GM12873 (cell line): ENCODE measurements around the gene MRPS31.

Source experiments
- TF ChIP-seq, protein P1 (sequence below): IDR thresholded peaks from 2 replicates; pipeline ENCODE4 v1.5.1; 2012; ENCODE audit warnings: low read depth, mild to moderate bottlenecking, moderate library complexity, low read length, control low read depth; ENCODE audit not compliant: insufficient read depth; ENCODE audit errors: missing control alignments

MRPS31 gene

DNA sequence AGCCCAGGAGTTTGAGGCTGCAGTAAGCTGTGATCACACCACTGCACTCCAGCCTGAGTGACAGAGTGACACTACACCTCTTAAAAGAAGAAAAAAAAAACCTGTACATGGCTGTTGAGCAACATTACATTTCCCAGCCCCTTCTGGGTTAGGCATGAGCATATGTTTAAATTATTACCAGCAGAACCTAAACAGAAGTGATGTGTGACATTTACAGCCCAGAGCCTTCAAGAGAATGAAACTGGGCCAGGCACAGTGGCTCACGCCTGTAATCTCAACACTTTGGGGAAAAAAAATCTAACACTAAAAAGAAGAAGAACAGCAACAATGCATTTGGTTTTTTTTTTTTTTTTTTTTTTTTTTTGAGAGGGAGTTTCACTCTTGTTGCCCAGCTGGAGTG, 38.3 kb downstream of the MRPS31 start:
- TF ChIP-seq, protein P1, sequence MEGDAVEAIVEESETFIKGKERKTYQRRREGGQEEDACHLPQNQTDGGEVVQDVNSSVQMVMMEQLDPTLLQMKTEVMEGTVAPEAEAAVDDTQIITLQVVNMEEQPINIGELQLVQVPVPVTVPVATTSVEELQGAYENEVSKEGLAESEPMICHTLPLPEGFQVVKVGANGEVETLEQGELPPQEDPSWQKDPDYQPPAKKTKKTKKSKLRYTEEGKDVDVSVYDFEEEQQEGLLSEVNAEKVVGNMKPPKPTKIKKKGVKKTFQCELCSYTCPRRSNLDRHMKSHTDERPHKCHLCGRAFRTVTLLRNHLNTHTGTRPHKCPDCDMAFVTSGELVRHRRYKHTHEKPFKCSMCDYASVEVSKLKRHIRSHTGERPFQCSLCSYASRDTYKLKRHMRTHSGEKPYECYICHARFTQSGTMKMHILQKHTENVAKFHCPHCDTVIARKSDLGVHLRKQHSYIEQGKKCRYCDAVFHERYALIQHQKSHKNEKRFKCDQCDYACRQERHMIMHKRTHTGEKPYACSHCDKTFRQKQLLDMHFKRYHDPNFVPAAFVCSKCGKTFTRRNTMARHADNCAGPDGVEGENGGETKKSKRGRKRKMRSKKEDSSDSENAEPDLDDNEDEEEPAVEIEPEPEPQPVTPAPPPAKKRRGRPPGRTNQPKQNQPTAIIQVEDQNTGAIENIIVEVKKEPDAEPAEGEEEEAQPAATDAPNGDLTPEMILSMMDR = no peak

DNA sequence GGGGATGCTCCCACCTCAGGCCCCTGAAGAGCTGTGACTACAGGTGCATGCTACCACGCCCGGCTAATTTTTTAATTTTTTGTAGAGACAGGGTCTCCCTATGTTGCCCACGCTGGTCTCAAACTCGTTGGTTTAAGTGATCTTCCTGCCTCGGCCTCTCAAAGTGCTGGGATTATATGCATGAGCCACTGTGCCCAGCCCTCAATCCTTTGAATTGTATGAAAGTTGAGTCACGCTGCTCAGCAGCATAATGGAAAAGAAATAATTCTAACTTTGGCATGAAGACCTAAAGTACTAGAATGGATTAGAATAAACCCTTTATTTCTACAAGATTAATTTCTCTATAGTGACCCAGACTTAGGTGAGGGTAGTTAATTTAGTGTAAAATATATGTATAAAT, 42.4 kb downstream of the MRPS31 start:
- TF ChIP-seq, protein P1 = no peak

DNA sequence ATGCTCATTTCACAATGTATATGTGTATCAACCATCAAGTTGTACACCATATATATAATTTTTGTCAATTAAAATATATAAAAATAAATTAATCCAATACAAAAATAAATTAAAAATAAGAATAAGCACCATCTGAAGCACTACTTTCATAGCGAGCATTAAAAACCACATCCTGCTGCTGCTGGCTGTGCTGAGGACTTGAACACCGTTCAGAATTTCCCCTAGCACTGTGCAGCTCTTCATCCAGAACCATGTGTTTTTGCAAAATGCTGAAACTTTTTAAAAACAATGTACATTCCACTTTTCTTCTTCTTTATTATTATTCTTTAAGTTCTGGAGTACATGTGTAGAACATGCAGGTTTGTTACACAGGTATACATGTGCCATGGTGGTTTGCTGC, 64.6 kb downstream of the MRPS31 start:
- TF ChIP-seq, protein P1 = no peak

DNA sequence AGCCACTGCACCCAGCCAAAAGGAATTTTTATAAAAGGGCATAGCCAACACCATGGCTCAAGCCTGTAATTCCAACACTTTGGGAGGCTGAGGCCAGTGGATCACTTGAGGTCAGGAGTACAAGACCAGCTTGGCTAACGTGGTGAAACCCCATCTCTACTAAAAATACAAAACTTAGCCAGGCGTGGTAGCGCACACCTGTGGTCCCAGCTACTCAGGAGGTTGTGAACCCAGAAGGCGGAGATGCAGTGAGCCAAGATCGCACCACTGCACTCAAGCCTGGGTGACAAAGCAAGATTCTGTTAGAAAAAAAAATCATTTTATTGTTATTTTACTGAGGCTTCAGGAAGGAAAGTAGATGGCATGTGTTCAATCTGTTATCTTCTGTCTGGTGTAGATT, 73.3 kb downstream of the MRPS31 start:
- TF ChIP-seq, protein P1 = no peak

DNA sequence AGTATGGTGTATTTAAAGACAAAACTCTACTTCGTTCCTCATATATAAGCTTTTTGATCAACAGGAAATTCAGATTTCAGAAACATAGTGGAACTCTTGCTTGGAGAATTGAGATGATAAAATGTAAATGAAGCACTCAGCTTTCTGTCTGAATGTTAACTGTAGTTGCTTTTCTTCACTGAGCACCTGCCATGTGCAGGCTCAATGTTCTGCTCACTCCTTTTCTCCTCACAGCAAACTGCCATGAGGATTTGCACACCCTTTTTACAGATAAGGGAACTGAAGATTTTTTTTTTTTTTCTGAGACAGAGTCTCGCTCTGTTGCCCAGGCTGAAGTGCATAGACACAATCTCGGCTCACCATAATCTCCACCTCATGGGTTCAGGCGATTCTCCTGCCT, 76.6 kb downstream of the MRPS31 start:
- TF ChIP-seq, protein P1 = no peak

DNA sequence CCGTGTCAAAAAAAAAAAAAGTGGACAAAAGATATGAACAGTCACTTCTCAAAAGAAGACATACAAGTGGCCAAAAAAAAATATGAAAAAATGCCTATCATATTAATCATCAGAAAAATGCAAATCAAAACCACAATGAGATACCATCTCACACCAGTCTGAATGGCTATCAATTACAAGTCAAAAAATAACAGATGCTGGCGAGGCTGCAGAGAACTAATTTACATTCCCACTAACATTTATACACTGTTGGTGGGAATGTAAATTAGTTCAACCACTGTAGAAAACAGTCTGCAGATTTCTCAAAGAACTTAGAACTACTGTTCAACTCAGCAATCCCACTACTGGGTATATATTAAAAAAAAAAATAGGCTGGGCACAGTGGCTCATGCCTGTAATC, 78.0 kb downstream of the MRPS31 start:
- TF ChIP-seq, protein P1 = no peak

DNA sequence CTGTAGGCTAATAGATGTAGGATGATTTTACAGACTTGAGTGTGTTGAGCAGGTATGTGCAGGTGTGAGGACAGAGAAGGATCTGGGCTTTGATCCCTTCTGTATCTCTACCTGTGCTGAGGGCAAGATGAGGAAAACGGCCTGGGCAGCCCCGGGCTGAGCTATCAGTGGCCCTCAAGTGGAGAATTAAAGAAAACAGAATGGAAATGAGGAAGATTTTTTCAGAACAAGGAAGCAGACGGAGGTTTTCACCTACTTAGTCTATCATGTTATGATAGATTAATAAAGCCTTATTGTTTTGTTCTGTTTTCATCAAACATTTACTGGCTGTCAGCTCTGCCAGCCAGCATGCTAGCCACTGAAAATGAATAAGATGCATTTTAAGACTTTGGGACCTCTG, 82.2 kb downstream of the MRPS31 start:
- TF ChIP-seq, protein P1 = no peak
